Omental fat pad (tissue), 4 donors: ENCODE data around the gene HSPG2. TPM values are rescaled to one million over a fixed set of nuclear protein-coding genes. Genes with fewer than 3 reads are reported as not detected.

ENCODE experiments used
- ATAC-seq: fragments of 150-250 bp; one replicate; pipeline ENCODE4 v1.9.1; 2016; ENCODE audit warnings: mild to moderate bottlenecking, moderate library complexity; ENCODE audit not compliant: low FRiP score
- DNase-seq: peaks from one replicate; pipeline ENCODE4 v3.0.0-alpha.2; 2019; ENCODE audit warnings: low spot score
- CTCF ChIP-seq, 3 donors: fragments of 450-650 bp; IDR thresholded peaks; one replicate each; pipeline ENCODE4 v1.5.1; 2016 to 2017; ENCODE audit warnings: antibody characterized with exemption in 3 of 3, mild to moderate bottlenecking in 3 of 3, moderate library complexity in 2 of 3
- total RNA-seq, 4 donors: library from RNA; depleted of rRNA; stranded (reverse); fragments of >200 nt; gene quantifications; one replicate each; pipeline ENCODE4 v1.1.0, GENCODE V29; 2016

The HSPG2 gene
- total RNA-seq, 4 donors from 2014 or later: 66.0 to 496 (median 198) TPM

DNA sequence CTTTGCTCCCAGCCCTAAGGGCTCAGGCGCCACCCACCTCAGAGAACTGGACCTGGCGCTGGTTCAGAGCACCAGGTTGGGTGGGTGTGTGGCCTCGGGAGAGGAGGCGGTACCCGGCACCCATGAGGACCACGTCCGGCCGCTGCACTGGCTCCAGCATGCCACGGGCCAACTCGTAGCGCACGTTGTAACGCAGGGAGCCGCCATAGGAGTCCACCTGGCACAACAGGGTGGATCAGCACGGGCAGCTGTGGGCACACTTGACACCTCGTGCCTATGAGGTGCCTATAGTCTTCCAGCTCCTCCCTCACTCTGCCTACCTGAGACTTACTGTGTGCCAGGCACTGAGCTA, 56.5 kb downstream of the HSPG2 start:
- DNase-seq (no peak), ATAC-seq (no peak)
- no peak for TF ChIP-seq CTCF (IDR thresholded peaks at IDR 0.05)

DNA sequence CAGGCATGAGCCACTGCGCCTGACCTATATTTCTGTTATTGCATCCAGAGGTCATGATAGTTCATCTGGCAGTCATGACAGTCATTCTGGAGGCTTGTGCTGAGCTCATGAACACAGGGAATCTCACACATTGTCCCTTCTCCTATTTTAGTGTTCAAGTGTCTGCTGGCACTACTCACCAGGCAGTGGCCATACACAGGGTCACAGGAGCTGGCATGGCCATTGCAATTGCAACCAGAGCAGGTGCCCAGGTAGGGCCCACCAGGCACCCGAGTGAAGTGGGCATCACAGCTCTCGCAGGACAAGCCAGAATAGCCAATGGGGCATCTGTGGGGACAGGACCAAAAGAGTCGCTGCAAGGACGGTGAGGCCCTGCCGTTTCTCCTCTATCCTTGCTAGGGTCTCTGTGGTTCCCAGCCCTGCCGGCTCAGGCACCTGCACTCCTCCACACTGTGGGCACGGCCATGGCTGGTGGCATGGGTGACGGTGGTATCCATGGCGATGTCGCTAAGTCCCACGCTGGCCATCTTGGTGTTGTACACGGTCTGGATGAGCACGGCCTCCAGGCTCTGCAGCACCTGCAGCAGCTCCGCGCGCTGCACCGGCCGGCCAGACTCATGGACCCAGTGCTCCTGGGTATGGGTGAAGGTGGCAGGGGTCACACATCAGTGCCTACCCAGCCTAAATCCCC, 57.0 kb downstream of the HSPG2 start:
- no peak for TF ChIP-seq CTCF (IDR thresholded peaks at IDR 0.05)
- DNase-seq (no peak), ATAC-seq (peak; percentile 25)

- TF ChIP-seq CTCF (IDR thresholded peaks at IDR 0.05): no peak
- no peak for DNase-seq
- ATAC-seq: no peak
Observed at GRCh38 chr1:21878840-21879478, 58.2 kb downstream of the HSPG2 start.

GRCh38 chr1:21878009-21878773, 58.9 kb downstream of the HSPG2 start:
- no peak for TF ChIP-seq CTCF (IDR thresholded peaks at IDR 0.05)
- no peak for ATAC-seq
- DNase-seq: no peak

DNA sequence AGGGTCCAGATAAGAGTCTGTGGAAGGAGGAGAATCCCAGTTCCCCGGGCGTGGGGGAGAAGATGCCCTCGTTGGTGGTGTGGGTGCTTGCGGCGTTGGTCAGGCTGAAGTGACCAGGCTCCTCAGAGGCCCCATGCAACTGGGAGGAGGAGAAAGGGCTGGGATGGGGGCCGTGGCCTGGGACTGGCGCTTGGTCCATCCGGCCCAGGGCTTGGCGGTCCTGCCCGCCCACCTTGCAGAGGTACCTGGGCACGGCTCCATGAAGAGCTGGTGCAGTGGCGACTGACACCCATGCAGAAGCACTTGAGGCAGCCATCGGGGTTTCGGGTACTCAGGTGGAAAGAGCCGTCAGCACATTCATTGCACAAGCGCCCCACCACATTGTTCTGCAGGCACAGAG, 60.8 kb downstream of the HSPG2 start:
- DNase-seq: no peak
- TF ChIP-seq CTCF (IDR thresholded peaks at IDR 0.05): no peak
- no peak for ATAC-seq

GRCh38 chr1:21875621-21876063, 61.5 kb downstream of the HSPG2 start:
- DNase-seq (no peak), ATAC-seq (no peak)
- TF ChIP-seq CTCF (IDR thresholded peaks at IDR 0.05): no peak
